ENCODE measurements around the gene FAM184B.

Gene FAM184B

DNA sequence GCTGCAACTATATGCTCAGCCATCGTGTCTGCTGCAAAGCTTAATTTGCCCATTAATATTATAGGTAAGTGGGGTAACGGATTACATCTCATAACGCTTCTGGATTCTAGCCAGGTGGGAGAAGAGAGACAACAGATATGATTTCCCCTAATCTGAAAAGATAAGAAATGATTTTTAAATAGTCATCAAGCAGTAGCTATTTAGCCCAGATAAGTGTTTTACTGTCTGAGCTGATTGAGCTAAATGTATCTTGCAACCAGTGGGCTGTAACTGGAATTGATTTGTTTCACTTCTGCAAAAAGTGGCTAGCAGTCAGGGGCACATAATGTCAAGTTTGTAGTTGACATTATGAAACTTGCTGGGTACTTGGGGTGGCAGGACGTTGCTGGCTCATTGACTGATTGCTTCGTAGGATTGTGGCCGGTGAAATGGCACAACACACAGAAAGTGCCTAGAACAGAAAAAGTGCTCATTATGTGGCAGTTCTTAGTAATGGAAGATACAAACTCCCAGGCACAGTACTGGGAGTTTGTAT lies 185.9 kb downstream of the FAM184B start:
- H3K27me3 Mint-ChIP-seq, result no peaks in the 10 kb centered on the region
- ATAC-seq (replicated peaks; ENCODE audit: extremely low read depth, poor library complexity, severe bottlenecking) (no peak), DNase-seq (ENCODE audit: low spot score in 2 of 2) (no peak)
- no peak overlapping the region for H3K4me3 Mint-ChIP-seq
- H3K36me3 Mint-ChIP-seq (ENCODE audit: insufficient read depth), result peaks cover 57% of the 10 kb centered on the region
- H3K27ac Mint-ChIP-seq (ENCODE audit: low read depth), result no peak overlapping the region
- peaks cover 15% of the 10 kb centered on the region for H3K4me1 Mint-ChIP-seq
- H3K9me3 Mint-ChIP-seq, result no peaks in the 10 kb centered on the region

DNA sequence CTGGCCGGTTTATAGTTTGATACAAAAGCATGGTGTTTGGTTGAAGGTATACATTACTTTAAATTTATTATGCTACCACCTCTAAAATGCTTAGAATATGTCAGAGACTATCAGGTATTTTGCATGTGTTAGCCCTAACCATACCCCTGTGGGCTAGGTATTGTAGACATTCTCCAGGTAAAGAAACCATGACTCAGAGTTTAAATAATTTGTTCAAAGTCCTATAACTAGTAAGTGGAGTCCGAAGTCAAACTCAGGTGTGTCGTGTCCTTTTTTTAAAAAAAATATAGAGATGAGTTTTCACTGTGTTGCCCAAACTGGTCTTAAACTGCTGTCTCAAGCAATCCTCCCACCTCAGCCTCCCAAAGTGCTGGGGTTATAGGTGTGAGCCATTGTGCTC lies 192.1 kb downstream of the FAM184B start:
- Mint-ChIP-seq H3K36me3 (ENCODE audit: insufficient read depth) (peaks cover 69% of the 10 kb centered on the region), H3K27ac (ENCODE audit: low read depth) (no peak overlapping the region), H3K27me3 (no peaks in the 10 kb centered on the region), H3K4me1 (peaks cover 15% of the 10 kb centered on the region), H3K4me3 (no peak overlapping the region), H3K9me3 (no peaks in the 10 kb centered on the region)
- DNase-seq (ENCODE audit: low spot score in 2 of 2) (no peak), ATAC-seq (replicated peaks; ENCODE audit: extremely low read depth, poor library complexity, severe bottlenecking) (no peak)

DNA sequence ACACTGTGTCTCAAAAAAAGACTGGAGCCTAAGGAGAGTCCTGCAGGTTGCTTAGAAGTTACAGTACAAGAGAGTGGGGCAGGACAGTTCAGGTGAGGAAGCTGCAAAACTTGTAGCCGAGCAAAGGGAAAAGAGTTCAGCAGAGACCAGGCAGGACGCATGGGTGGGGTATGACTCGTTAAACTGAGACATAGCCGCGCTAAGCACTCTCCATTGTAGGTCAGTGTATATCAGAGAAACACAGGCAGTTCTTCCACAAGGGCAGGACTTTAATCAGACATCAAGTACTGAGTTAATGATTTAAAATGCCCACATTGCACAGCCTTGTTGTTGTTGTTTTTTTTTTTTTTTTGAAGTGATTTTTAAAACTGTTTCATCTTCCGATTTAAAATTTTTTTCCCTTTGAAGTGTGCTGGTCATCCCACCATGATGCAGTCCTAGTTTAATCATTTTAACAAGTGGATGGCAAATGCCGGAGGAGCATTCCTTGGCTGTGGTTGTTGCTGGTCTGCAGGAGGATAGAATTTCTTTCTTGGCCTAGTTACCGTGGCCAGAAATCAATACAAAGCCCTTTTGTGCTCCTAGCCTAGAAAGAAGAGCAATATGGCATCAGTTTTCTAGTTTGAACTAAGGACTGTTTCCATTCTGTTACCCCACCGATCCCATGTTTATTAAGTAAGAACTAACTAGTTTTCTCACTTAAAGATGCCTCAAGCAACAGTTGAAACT lies 194.2 kb downstream of the FAM184B start:
- DNase-seq (ENCODE audit: low spot score in 2 of 2), result no peak
- Mint-ChIP-seq H3K36me3 (ENCODE audit: insufficient read depth) (peaks cover 68% of the 10 kb centered on the region), H3K27me3 (no peaks in the 10 kb centered on the region), H3K4me1 (peaks cover 10% of the 10 kb centered on the region), H3K9me3 (no peaks in the 10 kb centered on the region), H3K4me3 (no peak overlapping the region), H3K27ac (ENCODE audit: low read depth) (no peak overlapping the region)
- ATAC-seq (replicated peaks; ENCODE audit: extremely low read depth, poor library complexity, severe bottlenecking), result no peak

DNA sequence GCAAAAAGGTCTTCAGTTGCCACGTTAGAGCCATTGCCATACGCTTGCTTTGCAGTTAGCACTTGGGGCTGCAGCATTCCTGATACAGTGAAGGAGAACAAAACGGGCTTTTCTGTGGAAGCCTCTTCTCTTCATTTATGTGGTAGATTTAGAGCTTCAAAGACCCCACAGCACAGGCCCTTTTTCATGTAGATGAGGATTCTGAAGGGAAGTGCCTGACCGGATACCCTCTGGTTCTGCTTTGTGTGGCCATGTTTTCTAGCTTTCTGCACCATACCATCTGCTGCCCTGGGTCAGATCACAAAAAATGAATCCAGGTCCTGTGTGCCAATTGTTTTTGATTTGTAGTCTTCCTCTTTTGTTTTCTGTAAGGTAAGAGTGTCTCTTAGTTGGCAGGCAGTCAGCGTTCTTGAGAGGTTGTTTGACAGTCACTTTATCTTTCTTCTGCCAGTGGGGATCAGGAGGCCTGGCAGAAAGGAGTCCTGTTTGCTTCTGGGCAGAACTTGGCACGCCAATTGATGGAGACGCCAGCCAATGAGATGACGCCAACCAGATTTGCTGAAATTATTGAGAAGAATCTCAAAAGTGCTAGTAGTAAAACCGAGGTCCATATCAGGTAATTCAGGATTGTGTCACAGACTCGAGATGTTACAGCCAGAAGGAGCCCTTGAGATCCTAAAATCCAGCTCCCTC lies 196.8 kb downstream of the FAM184B start:
- Mint-ChIP-seq H3K4me1 (no peaks in the 10 kb centered on the region), H3K36me3 (ENCODE audit: insufficient read depth) (peaks cover 70% of the 10 kb centered on the region), H3K27ac (ENCODE audit: low read depth) (no peak overlapping the region), H3K27me3 (no peaks in the 10 kb centered on the region), H3K9me3 (no peaks in the 10 kb centered on the region), H3K4me3 (no peak overlapping the region)
- DNase-seq (ENCODE audit: low spot score in 2 of 2), result no peak
- ATAC-seq (replicated peaks; ENCODE audit: extremely low read depth, poor library complexity, severe bottlenecking), result no peak

- H3K36me3 Mint-ChIP-seq (ENCODE audit: insufficient read depth), result peaks cover 65% of the 10 kb centered on the region
- H3K27me3 Mint-ChIP-seq, result no peaks in the 10 kb centered on the region
- H3K9me3 Mint-ChIP-seq, result no peaks in the 10 kb centered on the region
- H3K4me1 Mint-ChIP-seq, result peaks cover 3% of the 10 kb centered on the region
- DNase-seq (ENCODE audit: low spot score in 2 of 2) (no peak), ATAC-seq (replicated peaks; ENCODE audit: extremely low read depth, poor library complexity, severe bottlenecking) (no peak)
- H3K4me3 Mint-ChIP-seq, result no peak overlapping the region
- no peak overlapping the region for H3K27ac Mint-ChIP-seq (ENCODE audit: low read depth)
Measured at GRCh38 chr4:17583941-17584340, 197.5 kb downstream of the FAM184B start.

- ATAC-seq (replicated peaks; ENCODE audit: extremely low read depth, poor library complexity, severe bottlenecking) (no peak), DNase-seq (ENCODE audit: low spot score in 2 of 2) (no peak)
- Mint-ChIP-seq H3K4me3 (no peak overlapping the region), H3K4me1 (peaks cover 10% of the 10 kb centered on the region), H3K27ac (ENCODE audit: low read depth) (no peak overlapping the region), H3K9me3 (no peaks in the 10 kb centered on the region), H3K36me3 (ENCODE audit: insufficient read depth) (peaks cover 65% of the 10 kb centered on the region), H3K27me3 (no peaks in the 10 kb centered on the region)
Measured at GRCh38 chr4:17583276-17583675, 198.1 kb downstream of the FAM184B start.

- Mint-ChIP-seq H3K27ac (ENCODE audit: low read depth) (no peak overlapping the region), H3K27me3 (no peaks in the 10 kb centered on the region), H3K4me3 (no peak overlapping the region), H3K9me3 (no peaks in the 10 kb centered on the region), H3K36me3 (ENCODE audit: insufficient read depth) (peaks cover 63% of the 10 kb centered on the region), H3K4me1 (peaks cover 18% of the 10 kb centered on the region)
- ATAC-seq (replicated peaks; ENCODE audit: extremely low read depth, poor library complexity, severe bottlenecking) (no peak), DNase-seq (ENCODE audit: low spot score in 2 of 2) (no peak)
Measured at GRCh38 chr4:17580969-17581368, 200.5 kb downstream of the FAM184B start.

All from central memory CD8-positive, alpha-beta T cell (primary cell).